HL-60/S4 treated with phorbol 12-myristate 13-acetate at 8.2 ng/mL for 4 days and 3 days (cell line): ENCODE measurements around the gene ABO.
"Not testable (repeated sequence)": the region's sequence is repeated elsewhere in the genome, so short reads cannot be mapped to it uniquely, and the experiment has no call there.

Experiments used
- in situ Hi-C: fragments of 300-500 bp; cut with MboI; formaldehyde crosslinking; loops from 2 replicates; pipeline ENCODE4 v1.15.0; 2022; ENCODE audit warnings: low sequenced_read_pairs

Gene ABO

GRCh38 chr9:133227242-133227860 lies 47.6 kb downstream of the ABO start:
- in situ Hi-C loops: no loop called here

GRCh38 chr9:133226219-133227171 lies 48.5 kb downstream of the ABO start:
- in situ Hi-C loops: no loop called here

GRCh38 chr9:133225171-133226011 lies 49.6 kb downstream of the ABO start:
- in situ Hi-C loops: no loop called here

GRCh38 chr9:133224762-133225161 lies 50.2 kb downstream of the ABO start:
- in situ Hi-C loops: no loop called here

- in situ Hi-C loops: not testable (repeated sequence)
These were observed 51.7 kb downstream of the ABO start for GRCh38 chr9:133223159-133223756.

- in situ Hi-C loops: not testable (repeated sequence)
These were observed 53.0 kb downstream of the ABO start for GRCh38 chr9:133221994-133222393.

GRCh38 chr9:133221177-133221809 lies 53.7 kb downstream of the ABO start:
- in situ Hi-C loops: no loop called here

GRCh38 chr9:133218049-133218975 lies 56.7 kb downstream of the ABO start:
- in situ Hi-C loops: not testable (repeated sequence)

GRCh38 chr9:133217333-133217988 lies 57.5 kb downstream of the ABO start:
- in situ Hi-C loops: not testable (repeated sequence)

- in situ Hi-C loops: not testable (repeated sequence)
These were observed 60.7 kb downstream of the ABO start for GRCh38 chr9:133214276-133214675.

- in situ Hi-C loops: no loop called here
These were observed 64.4 kb downstream of the ABO start for GRCh38 chr9:133210609-133211008.

- in situ Hi-C loops: no loop called here
These were observed 64.8 kb downstream of the ABO start for GRCh38 chr9:133210202-133210532.

- in situ Hi-C loops: not testable (repeated sequence)
These were observed 65.4 kb downstream of the ABO start for GRCh38 chr9:133209327-133210201.

GRCh38 chr9:133208880-133209300 lies 66.1 kb downstream of the ABO start, which contains the start of gene OBP2B:
TSS of gene OBP2B (minus strand) at chr9:133209250. CDS start at chr9:133209199, 51 bp downstream.
- in situ Hi-C loops: not testable (repeated sequence)

GRCh38 chr9:133208171-133208879 lies 66.7 kb downstream of the ABO start:
- in situ Hi-C loops: not testable (repeated sequence)

- in situ Hi-C loops: no loop called here
These were observed 67.3 kb downstream of the ABO start for GRCh38 chr9:133207540-133208170.
